Muscle layer of duodenum (tissue), 2 donors: ENCODE results near the gene CFAP68.

Experiments used
- H3K27ac ChIP-seq: one replicate; pipeline ENCODE4 v1.7.0; 2013; ENCODE audit warnings: mild to moderate bottlenecking, low read length
- H3K27me3 ChIP-seq: one replicate; pipeline ENCODE4 v1.7.0; 2013; ENCODE audit warnings: low read depth, mild to moderate bottlenecking, control low read depth, low read length
- H3K36me3 ChIP-seq, 2 donors: one replicate each; pipeline ENCODE4 v1.7.0; 2013; ENCODE audit warnings: low read length in 2 of 2, control low read depth in 1 of 2, mild to moderate bottlenecking in 1 of 2; ENCODE audit not compliant: insufficient read depth in 2 of 2, control insufficient read depth in 1 of 2
- H3K4me1 ChIP-seq, 2 donors: one replicate each; pipeline ENCODE4 v1.7.0; 2013; ENCODE audit warnings: low read length in 2 of 2, mild to moderate bottlenecking in 2 of 2, control low read depth in 1 of 2, moderate library complexity in 1 of 2; ENCODE audit not compliant: insufficient read depth in 2 of 2, control insufficient read depth in 1 of 2
- H3K4me3 ChIP-seq, 2 donors: one replicate each; pipeline ENCODE4 v1.7.0; 2013; ENCODE audit warnings: low read length in 2 of 2, low read depth in 1 of 2, mild to moderate bottlenecking in 1 of 2
- H3K9me3 ChIP-seq, 2 donors: one replicate each; pipeline ENCODE4 v1.7.0; 2013; ENCODE audit warnings: low read length in 2 of 2, control low read depth in 1 of 2, mild to moderate bottlenecking in 1 of 2; ENCODE audit not compliant: control insufficient read depth in 1 of 2
- donor health status: healthy.

The CFAP68 gene

GRCh38 chr11:111934306-111934705 lies 55.0 kb downstream of the CFAP68 start:
- Histone ChIP-seq H3K4me1 (peaks cover 16 to 29% of the 10 kb centered on the region in 2 donors), H3K9me3 (no peaks in the 10 kb centered on the region), H3K27me3 (no peaks in the 10 kb centered on the region), H3K36me3 (peaks cover 0 to 3% of the 10 kb centered on the region in 2 donors), H3K27ac (no peak overlapping the region), H3K4me3 (no peak overlapping the region)
